ENCODE data around the gene HHAT.

- TF ChIP-seq CTCF (IDR thresholded peaks at IDR 0.05) = no peak
- TF ChIP-seq POLR2A (IDR thresholded peaks at IDR 0.05) = no peak
Measured at GRCh38 chr1:210483821-210484220, 155.1 kb downstream of the HHAT start.

Data from vagina (tissue), 2 donors.